GM21381 (cell line): ENCODE measurements around the gene MRS2.
A peak's percentile ranks its signal among the peaks of the same experiment; 100 is the strongest.
"Not testable (repeated sequence)": the region's sequence is repeated elsewhere in the genome, so short reads cannot be mapped to it uniquely, and the experiment has no call there.

Experiments used
- ATAC-seq: cut with Tn5 transposase; IDR thresholded peaks from one replicate; pipeline ENCODE4 v1.9.1; 2021; ENCODE audit warnings: mild to moderate bottlenecking, moderate library complexity; ENCODE audit not compliant: unreplicated experiment

The MRS2 gene, protein sequence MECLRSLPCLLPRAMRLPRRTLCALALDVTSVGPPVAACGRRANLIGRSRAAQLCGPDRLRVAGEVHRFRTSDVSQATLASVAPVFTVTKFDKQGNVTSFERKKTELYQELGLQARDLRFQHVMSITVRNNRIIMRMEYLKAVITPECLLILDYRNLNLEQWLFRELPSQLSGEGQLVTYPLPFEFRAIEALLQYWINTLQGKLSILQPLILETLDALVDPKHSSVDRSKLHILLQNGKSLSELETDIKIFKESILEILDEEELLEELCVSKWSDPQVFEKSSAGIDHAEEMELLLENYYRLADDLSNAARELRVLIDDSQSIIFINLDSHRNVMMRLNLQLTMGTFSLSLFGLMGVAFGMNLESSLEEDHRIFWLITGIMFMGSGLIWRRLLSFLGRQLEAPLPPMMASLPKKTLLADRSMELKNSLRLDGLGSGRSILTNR

DNA sequence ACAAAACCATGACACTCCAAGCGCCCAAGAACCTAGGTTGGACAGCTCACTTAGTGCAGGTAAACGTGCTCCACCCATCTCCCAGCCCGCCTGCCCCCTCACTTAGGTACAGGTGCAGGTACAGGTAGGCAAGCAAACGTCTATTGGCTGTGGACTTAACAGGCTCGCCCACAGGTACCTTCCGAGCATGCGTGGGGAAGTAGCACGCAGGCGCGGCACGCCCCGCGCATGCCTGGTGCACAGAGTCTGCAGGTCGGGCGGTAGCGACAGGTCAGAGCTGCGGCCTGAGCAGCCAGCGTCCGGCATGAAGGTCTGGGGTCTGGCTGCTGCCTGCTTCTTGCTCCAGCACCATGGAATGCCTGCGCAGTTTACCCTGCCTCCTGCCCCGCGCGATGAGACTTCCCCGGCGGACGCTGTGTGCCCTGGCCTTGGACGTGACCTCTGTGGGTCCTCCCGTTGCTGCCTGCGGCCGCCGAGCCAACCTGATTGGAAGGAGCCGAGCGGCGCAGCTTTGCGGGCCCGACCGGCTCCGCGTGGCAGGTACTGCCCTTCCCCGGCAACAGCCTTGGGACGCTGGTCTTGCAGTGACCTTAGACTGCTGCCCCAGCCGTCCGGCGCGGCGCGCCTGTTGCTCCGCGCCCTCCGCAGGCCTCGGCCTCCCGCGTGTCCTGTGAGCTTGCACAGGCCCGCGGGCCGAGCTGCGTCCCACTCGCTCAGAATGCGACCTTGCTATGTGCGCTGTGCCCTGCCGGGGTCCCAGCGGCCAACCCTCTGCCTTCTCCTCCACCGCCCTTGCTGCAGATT is at the start of gene MRS2:
MRS2 (plus strand) TSS at position 240 of the 804 bp plus-strand sequence; CDS start at position 351, 111 bp downstream.
- ATAC-seq = peak; percentile 95

DNA sequence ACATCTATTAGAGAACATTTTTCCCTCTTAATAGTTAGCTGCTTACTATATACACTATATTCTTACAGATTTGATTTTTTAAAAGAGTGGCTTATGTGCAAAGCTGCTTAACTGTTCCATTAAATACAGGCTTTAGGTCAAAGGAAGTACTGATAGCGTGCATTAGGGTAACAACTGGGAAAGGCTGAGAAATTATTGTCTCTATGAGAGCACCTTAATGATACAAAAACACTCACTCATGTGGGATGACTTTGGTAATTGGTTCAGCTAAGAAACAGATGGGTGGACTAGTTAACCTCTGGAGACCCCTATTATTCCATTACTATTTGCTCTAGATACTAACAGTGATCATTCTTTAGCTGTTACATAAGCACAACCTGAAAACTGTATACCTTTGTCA is 48.9 kb upstream of the MRS2 start:
- ATAC-seq = no peak

DNA sequence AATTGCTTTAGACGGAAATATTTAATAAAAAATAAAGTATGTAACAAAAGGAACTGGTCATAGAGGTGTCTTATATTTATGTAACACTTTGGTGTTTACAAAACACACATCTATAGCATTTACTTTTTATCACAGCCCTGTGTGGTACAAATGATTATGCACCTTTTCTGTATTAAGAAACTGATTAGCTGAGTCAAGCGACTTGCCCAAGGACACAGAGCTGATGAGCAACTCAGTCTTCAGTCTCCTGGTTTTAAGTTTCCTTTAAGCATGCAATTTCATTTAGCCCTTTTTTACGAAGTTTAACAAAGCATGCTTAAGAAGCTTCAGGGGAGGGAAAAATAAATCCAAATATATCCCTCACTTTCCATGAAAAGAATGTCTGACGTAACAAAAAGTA is 47.3 kb upstream of the MRS2 start:
- ATAC-seq = no peak

DNA sequence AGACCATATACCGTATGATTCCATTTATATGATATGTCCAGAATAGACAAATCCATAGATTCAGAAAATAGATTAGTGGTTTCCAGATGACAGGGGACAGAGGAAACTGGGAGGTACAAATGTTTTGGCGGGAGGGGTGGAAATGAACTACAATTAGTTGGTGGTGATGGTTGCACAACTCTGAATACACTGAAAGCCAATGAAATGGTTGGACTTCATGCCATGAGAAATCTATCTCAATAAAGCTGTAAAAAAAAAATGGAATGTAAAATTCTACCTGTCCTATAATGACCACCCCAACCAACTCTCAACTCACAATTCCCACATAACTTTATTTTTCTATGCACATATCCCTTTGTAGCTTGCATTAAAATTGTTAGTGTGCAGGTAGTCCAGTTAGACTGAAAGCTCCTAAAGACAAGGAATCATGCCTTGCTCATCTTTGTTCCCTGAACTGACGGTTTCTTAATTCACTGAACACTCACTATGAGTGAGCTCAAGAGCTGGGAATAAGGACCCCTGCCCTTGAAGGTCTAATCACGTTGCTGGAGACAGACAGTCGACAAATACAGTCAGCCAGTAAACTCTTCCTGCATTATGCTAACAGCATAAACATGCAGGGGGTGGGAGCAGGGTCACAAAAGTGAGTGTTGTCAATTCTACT is 46.3 kb upstream of the MRS2 start:
- no peak for ATAC-seq

DNA sequence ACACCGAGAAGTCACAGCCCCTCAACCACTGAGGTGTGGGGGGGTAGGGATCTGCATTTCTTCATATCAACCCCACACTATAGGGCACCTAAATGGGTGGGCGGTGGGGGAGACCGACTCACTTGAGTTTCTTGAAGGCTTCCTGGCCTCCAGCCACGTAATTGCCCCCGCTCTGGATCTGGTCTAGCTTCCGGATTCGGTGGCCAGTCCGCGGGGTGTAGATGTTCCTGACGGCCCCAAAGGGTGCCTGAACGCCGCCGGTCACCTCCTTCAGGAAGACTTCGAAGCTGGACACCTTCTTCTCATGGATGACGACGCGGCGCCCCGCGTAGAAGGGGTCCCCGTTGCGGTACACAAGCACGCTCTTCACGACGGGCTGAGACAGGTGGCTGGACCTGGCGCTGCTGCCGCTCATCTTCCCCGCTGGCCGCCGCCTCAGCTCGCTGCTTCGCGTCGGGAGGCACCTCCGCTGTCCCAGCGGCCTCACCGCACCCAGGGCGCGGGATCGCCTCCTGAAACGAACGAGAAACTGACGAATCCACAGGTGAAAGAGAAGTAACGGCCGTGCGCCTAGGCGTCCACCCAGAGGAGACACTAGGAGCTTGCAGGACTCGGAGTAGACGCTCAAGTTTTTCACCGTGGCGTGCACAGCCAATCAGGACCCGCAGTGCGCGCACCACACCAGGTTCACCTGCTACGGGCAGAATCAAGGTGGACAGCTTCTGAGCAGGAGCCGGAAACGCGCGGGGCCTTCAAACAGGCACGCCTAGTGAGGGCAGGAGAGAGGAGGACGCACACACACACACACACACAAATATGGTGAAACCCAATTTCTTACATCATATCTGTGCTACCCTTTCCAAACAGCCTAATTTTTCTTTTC is 45.2 kb upstream of the MRS2 start, which contains the start of gene DCDC2:
DCDC2 (minus strand) TSS at position 724 of the 883 bp plus-strand sequence; CDS start at position 415, 309 bp downstream.
- no peak for ATAC-seq

DNA sequence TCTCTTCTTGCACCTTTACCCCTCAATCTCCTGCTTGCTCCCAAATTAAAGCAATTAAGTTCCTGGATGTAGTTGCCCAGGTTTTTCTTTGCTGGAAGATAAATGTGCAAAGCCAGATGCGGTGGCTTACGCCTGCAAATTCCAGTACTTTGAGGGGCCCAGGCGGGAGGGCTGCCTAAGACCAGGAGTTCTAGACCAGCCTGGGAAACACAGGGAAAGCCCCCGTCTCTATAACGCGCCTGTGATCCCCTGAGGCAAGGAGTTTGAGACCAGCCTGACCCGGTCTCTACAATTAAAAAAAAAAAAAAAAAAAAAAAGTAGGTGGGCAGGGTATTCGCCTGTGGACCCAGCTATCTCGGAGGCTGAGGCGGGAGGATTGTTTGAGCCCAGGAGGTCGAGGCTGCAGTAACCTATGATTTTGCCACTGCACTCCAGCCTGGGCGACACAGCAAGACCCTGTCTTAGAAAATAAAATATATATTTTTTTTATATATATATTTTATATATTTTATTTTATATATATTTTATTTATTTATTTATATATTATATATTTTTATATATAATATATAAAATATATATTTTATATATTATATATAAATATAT is 44.4 kb upstream of the MRS2 start:
- no peak for ATAC-seq

DNA sequence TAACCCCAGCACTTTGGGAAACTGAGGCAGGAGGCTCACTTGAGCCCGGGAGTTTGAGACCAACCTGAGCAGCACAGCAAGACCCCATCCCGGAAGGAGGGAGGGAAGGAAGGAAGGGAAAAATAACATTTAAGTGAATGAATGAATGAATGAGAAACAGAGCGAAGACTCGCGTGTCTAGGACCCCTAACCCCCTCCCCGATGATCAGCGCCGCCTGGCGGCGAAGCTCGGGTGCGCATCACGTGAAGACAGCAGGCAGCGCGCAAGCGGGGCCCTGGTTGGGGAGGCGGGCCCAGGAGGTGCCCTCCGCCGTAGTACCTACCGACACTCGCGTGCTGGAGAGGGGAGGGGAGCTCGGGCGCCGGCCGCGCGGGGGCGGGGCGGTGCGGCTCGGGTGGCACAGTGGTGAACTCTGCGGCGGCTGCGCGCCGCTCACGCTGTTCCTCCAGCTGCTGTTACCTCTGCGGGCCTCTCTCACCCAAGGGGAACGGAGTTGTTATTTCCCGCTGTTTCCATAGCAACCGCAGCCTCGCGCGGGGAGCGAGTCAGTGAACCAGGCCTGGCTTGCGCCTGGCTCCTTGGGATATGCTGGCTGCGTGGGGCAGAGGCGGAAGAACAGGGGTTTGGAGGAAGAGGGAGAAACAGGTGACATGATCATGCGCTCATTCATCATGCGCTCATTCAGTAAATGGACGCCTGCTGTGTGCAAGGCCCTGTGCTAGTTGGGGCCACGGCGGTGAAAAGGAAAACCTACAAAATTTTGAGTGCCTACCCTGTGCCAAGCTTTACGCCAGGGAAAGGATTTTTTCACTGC is 42.9 kb upstream of the MRS2 start:
- peak; percentile 87 for ATAC-seq

DNA sequence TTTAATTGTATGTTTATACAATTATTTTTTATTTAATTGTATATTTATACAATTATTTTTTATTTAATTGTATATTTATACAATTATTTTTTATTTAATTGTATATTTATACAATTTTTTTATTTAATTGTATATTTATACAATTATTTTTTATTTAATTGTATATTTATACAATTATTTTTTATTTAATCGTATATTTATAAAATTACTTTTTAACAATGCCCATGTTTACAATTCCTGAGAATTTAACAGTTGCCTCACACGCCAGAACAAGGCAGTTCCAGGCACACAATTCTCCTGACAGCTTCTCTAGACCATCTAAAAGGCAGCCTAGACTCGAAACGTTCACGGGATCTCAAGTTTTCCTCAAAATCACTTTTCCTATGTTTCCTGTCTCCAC is 40.4 kb upstream of the MRS2 start:
- not testable (repeated sequence) for ATAC-seq

DNA sequence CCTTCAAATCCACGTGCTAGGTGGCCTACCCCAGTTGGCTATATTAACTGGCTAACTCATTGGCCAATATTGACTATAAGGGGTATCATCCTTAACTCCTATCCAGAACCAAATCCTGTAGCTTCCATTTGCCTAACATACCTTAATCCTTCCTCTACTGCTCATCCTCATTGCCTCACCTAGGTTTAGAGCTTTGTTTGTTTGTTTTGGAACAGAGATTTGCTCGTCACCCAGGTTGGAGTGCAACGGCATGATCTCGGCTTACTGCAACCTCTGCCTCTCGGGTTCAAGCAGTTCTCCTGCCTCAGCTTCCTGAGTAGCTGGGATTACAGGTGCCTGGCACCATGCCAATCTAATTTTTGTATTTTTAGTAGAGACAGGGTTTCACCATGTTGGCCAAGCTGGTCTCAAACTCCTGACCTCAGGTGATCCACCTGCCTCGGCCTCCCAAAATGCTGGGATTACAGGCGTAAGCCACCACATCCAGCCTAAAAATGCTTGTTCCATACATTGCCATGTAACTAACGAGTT is 37.6 kb upstream of the MRS2 start:
- not testable (repeated sequence) for ATAC-seq

DNA sequence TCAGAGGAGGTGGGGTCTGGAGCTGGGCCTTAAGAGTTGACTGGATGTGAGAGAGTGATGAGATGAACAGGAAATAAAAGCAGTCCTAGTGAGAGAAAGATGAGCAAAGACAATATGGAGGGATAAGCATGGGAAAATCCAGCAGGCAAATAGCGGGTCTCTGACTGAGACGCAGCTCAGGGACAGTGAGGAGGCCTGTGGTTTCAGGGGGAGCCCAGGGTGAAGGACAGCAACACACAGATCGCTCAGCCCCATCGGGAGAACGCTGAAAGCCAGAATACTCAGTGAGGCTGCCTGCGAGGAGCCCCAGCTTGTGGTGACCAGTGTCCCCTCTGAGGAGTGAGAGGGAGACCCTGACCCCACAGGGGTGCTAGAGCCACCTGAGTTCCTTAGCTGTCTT is 28.1 kb upstream of the MRS2 start:
- ATAC-seq = no peak

DNA sequence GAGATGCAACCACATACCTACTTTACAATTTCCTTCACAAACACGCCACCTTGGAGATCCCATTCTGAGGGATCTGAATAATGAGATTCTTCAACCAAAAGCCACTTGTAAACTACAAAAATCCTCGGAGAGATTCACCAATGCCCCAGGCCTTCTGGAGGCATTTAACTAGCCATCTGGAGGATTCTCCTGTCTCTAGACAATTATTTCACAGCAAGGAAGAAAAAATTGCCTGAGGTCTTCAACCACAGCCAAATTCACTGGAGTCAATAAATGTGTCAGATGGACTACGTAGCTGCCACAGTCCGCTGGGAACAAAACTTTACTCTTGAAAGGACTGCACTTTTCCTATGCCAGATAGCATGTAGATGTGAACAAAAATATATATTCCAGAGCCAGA is 25.9 kb upstream of the MRS2 start:
- ATAC-seq = no peak

DNA sequence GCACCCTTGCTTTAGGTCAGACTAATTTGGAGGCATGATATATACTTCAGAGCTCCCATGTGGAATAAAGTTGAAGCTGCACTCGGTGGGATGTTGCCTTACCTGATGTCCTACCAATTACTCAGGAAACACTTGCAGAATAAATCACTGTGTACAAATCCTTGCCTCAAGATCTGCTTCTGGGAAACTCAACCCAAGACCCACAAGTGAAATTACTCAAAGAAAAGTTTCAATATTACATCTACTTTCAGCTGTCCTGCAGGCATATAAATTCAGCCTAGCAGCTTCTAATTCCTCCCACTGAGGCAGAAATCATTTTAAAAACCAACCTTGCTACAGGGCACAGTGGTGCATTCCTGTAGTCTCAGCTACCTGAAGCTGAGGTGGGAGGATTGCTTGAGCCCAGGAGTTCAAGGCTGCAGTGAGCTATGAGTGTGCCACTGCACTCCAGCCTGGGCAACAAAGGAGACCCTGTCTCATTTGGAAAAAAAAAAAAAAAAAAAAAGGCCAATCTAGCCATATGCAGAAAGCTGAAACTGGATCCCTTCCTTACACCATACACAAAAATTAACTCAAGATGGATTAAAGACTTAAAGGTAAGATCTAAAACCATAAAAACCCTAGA is 24.2 kb upstream of the MRS2 start:
- ATAC-seq = no peak

DNA sequence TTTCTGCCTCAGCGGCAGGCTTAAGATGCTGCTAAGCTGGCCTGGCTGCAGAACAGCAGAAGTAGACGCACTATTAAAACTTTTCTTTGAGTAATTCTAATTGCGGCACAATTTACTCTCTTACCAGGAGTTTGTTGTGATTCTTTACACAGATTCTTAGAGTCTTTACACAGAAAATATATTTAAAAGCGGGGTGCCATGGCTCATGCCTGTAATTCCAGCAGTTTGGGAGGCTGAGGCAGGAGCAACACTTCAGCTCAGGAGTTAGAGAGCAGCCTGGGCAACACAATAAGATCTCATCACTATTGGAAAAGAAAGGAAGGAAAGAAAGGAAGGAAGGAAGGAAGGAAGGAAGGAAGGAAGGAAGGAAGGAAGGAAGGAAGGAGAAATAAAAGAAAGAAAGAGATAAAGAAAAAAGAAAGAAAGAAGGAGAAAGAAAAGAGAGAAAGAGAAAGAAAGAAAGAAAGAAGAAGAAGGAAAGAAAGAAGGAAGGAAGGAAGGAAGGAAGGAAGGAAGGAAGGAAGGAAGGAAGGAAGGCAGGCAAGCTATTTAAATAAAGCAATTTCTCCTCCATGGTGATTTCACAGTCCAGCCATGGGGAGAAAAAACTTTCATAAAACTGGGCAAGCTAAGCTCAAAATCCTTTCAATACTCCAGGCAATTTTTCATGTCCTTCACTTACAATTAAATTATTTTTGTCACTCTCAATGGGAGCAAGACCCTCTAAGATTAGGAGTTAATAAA is 21.1 kb upstream of the MRS2 start:
- no peak for ATAC-seq

DNA sequence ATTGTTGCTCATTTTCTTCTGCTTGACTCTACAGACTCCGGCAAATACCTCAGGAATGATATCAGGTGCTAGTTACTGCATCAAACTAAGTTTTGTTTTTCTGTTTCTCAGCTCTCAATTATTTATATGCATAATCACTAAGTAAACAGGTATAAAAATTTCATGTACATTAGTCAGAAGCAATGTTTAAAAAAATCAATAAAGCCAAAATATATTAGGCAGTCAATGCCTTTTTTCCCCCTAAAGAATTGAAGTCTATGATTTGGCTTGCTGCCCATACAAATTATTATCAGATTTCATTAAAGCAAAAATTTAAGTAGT is 20.6 kb upstream of the MRS2 start:
- ATAC-seq = no peak

DNA sequence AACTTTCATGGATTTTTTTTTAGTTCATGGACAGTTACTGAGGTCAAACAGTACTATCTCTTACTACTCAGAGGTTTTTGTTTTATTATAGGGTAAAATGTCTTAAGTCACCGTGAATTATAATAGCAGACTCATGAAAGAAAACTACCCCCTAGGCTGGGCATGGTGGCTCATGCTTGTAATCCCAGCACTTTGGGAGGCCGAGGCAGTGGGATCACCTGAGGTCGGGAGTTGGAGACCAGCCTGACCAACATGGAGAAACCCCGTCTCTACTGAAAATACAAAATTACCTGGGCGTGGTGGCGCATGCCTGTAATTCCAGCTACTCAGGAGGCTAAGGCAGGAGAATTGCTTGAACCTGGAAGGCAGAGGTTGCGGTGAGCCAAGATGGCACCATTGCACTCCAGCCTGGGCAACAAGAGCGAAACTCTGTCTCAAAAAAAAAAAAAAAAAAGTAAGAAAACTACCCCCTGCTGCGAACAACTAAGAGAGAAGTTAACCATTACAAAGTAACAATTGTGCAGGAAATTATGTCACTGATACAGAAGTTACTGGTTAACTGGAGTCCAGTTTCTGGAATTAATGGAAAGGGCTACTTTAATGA is 19.7 kb upstream of the MRS2 start:
- ATAC-seq = not testable (repeated sequence)

DNA sequence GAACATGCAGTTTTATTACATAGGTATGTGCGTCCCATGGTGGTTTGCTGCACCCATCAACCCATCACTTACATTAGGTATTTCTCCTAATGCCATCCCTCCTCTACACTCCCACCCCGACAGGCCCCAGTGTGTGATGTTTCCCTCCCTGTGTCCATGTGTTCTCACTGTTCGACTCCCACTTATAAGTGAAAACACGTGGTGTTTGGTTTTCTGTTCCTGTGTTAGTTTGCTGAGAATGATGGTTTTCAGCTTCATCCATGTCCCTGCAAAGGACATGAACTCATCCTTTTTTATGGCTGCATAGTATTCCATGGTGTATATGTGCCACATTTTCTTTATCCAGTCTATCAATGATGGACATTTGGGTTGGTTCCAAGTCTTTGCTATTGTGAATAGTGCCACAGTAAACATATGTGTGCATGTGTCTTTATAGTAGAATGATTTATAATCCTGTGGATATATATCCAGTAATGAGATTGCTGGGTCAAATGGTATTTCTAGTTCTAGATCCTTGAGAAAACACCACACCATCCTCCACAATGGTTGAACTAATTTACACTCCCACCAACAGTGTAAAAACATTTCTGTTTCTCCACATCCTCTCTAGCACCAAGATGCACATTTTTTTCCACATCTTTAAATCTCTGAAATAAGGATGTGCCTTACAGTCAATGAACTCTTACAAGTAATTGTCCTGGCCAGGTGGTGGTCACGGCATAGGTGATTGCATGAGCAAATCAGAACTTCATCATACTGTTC is 18.2 kb upstream of the MRS2 start:
- ATAC-seq = not testable (repeated sequence)
